ENCODE measurements around the gene TVP23C.

The TVP23C gene

GRCh38 chr17:15496735-15497670 is 66.3 kb downstream of the TVP23C start:
- no peak for DNase-seq (ENCODE audit: low read depth in 2 of 2)

- no peak for DNase-seq (ENCODE audit: low read depth in 2 of 2)
Observed at GRCh38 chr17:15494821-15495220, 68.5 kb downstream of the TVP23C start.

DNA sequence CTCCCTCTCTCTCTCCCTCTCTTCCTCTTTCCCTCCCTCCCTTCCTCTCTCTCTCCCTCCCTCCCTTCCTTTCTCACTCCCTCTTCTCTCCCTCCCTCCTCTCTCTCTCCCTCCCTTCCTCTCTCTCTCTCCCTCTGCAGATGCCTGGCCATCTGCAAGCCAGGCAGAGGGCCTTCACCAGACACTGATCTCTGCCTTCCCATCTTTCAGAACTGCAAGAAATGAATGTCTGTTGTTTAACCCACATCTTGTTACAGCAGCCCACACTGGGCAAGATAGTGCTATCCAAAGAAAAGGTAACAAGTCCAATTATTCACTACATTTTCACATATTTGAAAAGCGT is 69.6 kb downstream of the TVP23C start:
- no peak for DNase-seq (ENCODE audit: low read depth in 2 of 2)

DNA sequence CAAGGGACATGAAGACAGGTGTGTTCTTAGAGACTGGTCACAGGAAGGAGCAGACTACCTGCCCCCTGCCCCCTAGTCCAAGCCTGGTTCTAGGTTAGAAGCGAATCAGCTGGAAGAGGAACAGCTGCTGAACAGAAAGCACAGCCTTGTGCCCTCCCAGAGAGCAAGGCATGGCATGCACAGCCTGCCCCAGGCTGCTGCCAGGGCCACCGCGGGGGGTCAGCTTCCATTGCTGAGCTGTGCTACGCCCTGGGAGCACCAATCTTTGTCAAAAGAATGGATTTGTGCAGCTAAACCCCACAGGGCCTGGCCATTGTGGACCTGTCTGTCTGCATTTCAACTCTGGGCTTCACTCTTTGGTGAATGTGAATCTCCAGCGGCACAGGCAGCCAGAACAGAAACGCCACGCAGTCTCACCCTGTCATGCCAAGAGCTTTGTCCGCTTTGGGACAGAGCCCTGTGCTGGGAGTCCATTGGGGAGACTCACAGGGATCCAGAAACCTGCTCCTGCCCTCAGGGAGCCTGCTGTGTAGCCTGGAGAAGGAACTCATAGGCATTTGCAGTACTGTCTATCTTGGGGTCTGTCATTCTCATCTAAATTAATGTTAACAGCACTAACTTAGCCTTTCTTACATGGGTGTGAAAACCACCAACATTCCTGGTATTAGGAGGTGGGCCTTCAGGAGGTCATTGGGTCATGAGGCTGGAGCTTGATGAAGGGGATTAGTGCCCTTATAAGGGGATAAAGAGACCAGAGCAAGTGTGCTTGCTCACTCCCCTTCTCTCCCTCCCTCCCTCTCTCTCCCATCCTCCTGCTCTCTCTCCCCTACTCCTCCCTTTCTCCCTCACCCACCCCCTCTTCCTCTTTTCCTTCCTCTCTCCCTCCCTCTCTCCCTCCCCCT is 70.2 kb downstream of the TVP23C start:
- DNase-seq (ENCODE audit: low read depth in 2 of 2): no peak

GRCh38 chr17:15492186-15492585 is 71.1 kb downstream of the TVP23C start:
- DNase-seq (ENCODE audit: low read depth in 2 of 2): no peak

GRCh38 chr17:15490634-15491261 is 72.5 kb downstream of the TVP23C start:
- DNase-seq (ENCODE audit: low read depth in 2 of 2): no peak

- DNase-seq (ENCODE audit: low read depth in 2 of 2): no peak
Observed at GRCh38 chr17:15488557-15488956, 74.7 kb downstream of the TVP23C start.

GRCh38 chr17:15485045-15485444 is 78.2 kb downstream of the TVP23C start:
- DNase-seq (ENCODE audit: low read depth in 2 of 2): no peak

DNA sequence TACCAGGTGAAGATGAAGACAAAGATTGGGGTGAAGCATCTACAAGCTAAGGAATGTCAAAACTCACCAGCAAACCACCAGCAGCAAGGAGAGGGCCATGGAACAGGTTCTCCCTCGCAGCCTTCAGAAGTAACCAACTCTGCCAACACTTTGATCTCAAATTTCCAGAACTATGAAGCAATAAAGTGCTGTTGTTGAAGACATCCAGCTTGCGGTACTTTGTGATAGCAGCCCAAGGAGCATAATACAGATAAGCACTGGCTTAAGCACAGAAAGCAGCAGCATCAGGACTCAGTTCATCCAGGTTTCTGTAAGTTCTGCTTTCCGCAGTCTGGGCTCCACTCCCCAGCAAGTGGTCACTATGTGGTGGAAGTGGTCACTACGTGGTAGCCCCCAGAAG is 79.9 kb downstream of the TVP23C start:
- no peak for DNase-seq (ENCODE audit: low read depth in 2 of 2)

DNA sequence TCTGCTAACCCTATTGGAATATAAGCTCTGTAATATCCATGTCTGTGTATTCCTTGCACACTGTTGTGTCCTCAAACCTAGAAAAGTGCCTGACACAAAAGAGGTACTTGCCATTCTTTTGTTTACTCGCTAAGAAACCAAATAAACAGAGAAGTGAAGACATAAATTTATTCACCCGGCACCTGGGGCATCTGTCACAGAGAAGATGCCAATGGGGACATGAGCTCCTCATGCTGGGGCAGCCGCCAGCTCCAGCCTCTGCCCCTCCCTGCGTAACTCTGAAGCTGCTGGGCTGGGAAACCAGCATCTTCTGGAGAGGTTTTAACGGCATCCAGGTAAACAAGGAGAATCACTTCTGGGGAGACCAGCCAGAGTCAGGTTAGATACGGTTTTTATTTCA is 80.8 kb downstream of the TVP23C start:
- DNase-seq (ENCODE audit: low read depth in 2 of 2): no peak

- no peak for DNase-seq (ENCODE audit: low read depth in 2 of 2)
Observed at GRCh38 chr17:15481481-15481880, 81.8 kb downstream of the TVP23C start.

GRCh38 chr17:15480204-15480603 is 83.1 kb downstream of the TVP23C start:
- DNase-seq (ENCODE audit: low read depth in 2 of 2): no peak

DNA sequence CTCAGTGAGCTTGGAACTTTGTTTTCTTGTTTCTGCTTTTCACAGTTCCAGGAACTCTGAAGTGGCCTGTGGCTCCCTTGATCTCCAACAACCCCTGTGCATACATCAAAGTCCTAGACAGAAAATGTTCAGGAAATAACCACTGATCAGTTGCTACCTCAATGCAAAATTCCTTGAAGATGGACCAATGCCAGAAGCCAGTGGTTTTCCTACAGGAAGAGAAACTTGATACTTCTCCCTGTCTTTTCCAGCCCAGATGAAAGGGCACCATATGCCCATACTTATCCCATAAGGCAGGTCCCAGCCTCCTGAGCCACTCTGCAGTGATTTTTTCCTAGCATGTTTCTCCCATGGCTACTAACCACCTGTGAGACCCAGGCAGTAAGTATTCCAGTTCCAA is 83.6 kb downstream of the TVP23C start:
- DNase-seq (ENCODE audit: low read depth in 2 of 2): no peak

- no peak for DNase-seq (ENCODE audit: low read depth in 2 of 2)
Observed at GRCh38 chr17:15478845-15479244, 84.4 kb downstream of the TVP23C start.

DNA sequence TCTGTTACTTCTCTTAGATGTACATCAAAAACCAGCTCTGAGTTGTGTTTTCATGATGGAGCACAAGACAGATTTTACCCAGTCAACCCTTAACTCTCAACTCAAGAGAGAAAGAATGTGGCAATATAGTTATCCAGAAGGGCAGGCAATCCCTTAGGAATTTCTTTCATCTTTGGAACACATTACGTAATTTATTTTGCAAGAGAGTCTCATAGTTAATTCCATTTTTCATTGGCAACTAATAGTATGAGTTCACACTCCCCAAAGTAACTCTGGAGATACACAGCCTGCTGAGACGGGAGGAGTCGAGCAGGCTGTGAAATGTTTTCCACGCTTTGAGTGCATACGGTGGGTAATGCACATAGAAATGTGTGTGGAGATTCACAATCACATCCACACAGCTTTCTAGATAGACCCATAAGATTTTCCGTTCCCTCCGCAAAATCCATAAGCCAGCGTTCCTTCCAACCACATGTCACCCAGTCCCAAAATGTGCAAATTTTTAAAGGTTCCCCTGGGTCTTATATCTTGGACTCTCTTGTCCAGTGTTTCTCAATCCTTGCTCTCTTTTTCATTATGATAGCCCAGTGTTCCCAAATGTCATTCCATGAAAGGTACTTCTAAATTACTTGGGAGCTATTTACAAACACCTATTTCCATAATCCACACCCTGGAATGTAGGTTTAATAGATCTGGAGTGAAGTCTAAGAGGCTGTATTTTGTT is 87.5 kb downstream of the TVP23C start:
- no peak for DNase-seq (ENCODE audit: low read depth in 2 of 2)

GRCh38 chr17:15472891-15473290 is 90.4 kb downstream of the TVP23C start:
- no peak for DNase-seq (ENCODE audit: low read depth in 2 of 2)

DNA sequence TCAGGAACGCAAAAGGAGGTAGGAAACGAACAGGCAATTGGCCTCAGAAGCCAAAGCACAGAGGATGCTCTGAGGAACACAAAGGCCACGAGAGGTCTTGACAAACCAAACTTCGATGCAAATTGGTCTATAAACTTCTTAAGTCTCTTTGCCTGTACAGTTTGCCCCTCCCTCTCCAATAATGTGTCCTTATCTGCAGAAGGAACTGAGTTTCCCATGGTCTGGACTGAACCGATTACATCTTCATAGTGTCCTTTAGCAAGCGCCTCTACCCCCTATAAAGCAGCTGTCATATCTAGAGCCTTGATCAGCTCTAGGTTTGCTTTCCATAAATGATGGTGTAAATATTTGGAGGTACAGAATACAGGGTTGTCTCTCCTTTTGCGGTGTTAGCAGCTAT is 92.7 kb downstream of the TVP23C start:
- DNase-seq (ENCODE audit: low read depth in 2 of 2): no peak

DNA sequence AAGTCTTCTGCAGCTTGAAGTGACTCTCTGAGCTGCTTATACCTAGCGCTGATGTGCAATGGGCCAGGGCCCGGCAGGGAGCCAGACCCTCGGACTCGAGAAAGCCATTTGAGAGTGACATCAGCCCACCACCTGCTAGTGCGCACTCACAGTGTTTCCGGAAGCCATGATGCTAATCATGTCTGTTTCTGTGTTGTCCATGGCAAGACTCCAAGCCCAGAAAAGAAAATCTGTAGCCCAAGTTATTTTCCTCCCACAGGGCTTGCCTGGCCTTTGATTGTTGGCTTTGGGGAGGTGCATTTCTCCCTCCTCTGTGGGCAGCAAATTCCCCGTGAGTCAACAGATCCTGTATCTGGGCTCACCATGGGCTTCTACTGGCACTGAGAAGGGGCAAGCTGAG is 94.0 kb downstream of the TVP23C start:
- DNase-seq (ENCODE audit: low read depth in 2 of 2): no peak

DNA sequence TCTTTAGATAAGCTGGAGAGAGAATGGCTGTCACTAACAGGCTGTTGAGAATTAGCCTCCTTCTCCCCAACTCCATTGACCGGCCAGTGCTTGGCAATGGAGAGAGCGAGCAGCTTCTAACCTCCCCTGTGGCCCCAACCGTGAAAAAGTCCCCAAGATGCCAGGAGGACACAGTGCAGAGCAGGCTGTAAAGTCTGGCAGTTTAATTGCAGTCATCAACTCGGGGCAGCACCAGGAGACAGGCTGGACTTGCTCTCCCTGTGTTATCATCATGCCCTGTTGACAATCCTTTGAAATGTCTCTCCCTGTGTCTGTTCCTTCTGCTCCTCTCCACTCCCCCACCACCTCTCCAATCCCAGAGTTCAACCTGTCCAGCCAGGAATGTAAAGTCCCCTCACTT is 95.2 kb downstream of the TVP23C start:
- DNase-seq (ENCODE audit: low read depth in 2 of 2): no peak

DNA sequence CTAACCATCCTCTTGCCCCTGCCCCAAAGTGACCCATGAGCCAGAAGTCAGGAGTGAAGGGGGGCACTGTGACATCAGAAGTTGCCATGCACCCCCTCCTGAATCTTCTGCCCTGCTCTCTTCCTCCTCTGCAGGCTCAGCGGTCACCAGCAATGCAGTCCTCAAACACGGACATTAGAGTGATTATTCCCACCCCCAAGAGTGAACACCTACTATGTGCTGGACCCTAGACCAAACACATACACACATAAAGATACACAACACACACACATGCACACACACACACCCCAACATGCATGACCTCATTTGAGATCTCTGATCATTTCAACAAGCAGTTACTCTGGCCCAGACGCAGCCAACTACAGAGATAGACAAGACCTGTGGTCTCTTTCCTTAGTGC is 95.7 kb downstream of the TVP23C start, which contains the start of gene CDRT4:
CDRT4 (minus strand) TSS at position 30 of the 400 bp plus-strand sequence. CDS start 27,383 bp downstream, outside the sequence.
- no peak for DNase-seq (ENCODE audit: low read depth in 2 of 2)

DNA sequence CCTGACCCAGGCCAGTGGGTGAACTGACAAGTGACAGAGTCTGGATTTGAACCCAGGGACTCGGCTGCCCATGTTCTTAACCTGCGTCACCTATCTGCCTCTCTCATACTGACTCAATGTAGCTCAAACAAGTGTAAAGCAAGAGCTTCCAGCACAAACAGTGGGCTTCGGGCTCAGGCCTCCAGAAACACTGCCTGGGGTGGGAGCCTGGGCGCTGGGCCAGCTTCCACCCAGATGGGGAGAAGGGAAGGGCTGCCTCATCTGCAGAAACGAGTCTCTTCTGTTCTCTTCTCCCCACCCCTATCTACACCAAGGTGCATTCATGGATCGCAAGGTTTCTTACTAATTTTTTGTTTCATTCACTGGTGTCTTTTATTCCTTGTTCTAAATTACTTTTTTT is 97.2 kb downstream of the TVP23C start:
- no peak for DNase-seq (ENCODE audit: low read depth in 2 of 2)
